WTC11 (cell line): ENCODE measurements around the gene NET1.

Experiments
- AFF4 ChIP-seq: sonication (generic); formaldehyde crosslinking; IDR thresholded peaks from 2 replicates; pipeline ENCODE4 v1.8.1; 2023; ENCODE audit warnings: mild to moderate bottlenecking, missing genetic modification reagents, borderline replicate concordance
- JUN ChIP-seq: sonication (generic); formaldehyde crosslinking; IDR thresholded peaks from 2 replicates; pipeline ENCODE4 v1.8.0; 2023; ENCODE audit warnings: mild to moderate bottlenecking, missing genetic modification reagents
- MAX ChIP-seq: sonication (generic); formaldehyde crosslinking; IDR thresholded peaks from 2 replicates; pipeline ENCODE4 v1.8.0; 2022; ENCODE audit warnings: mild to moderate bottlenecking, missing genetic modification reagents
- MXD4 ChIP-seq: fragments of 250-450 bp; sonication (Bioruptor Pico); IDR thresholded peaks from 2 replicates; pipeline ENCODE4 v1.8.0; 2021; ENCODE audit warnings: mild to moderate bottlenecking, moderate library complexity, borderline replicate concordance
- NFYB ChIP-seq: sonication (generic); formaldehyde crosslinking; conservative IDR thresholded peaks from 2 replicates; pipeline ENCODE4 v1.8.0; 2022; ENCODE audit warnings: low read depth, missing genetic modification reagents
- NR2C2 ChIP-seq: sonication (generic); formaldehyde crosslinking; IDR thresholded peaks from 2 replicates; pipeline ENCODE4 v1.8.0; 2022; ENCODE audit warnings: mild to moderate bottlenecking, missing genetic modification reagents
- SMAD4 ChIP-seq: sonication (generic); formaldehyde crosslinking; IDR thresholded peaks from 2 replicates; pipeline ENCODE4 v1.8.0; 2022; ENCODE audit warnings: mild to moderate bottlenecking, missing genetic modification reagents
- TEAD4 ChIP-seq: sonication (generic); formaldehyde crosslinking; IDR thresholded peaks from 2 replicates; pipeline ENCODE4 v1.8.0; 2022; ENCODE audit warnings: mild to moderate bottlenecking, missing genetic modification reagents
- ZNF281 ChIP-seq: sonication (generic); formaldehyde crosslinking; IDR thresholded peaks from 2 replicates; pipeline ENCODE4 v1.8.0; 2023; ENCODE audit warnings: mild to moderate bottlenecking, missing genetic modification reagents
- ZNF671 ChIP-seq: fragments of 250-450 bp; sonication (Bioruptor Pico); IDR thresholded peaks from 2 replicates; pipeline ENCODE4 v1.8.0; 2021; ENCODE audit warnings: mild to moderate bottlenecking
- TF ChIP-seq, protein P1 (sequence below): fragments of 200-600 bp; IDR thresholded peaks from 2 replicates; pipeline ENCODE4 v1.8.0; 2022; ENCODE audit warnings: antibody characterized with exemption
- TF ChIP-seq, protein P2 (sequence below): sonication (generic); formaldehyde crosslinking; IDR thresholded peaks from 2 replicates; pipeline ENCODE4 v1.8.1; 2022; ENCODE audit warnings: low read depth, mild to moderate bottlenecking, moderate library complexity, missing genetic modification reagents, borderline replicate concordance
- TF ChIP-seq, protein P3 (sequence below): sonication (generic); formaldehyde crosslinking; IDR thresholded peaks from 2 replicates; pipeline ENCODE4 v1.8.1; 2023; ENCODE audit warnings: mild to moderate bottlenecking, missing genetic modification reagents, moderate library complexity

DNA sequence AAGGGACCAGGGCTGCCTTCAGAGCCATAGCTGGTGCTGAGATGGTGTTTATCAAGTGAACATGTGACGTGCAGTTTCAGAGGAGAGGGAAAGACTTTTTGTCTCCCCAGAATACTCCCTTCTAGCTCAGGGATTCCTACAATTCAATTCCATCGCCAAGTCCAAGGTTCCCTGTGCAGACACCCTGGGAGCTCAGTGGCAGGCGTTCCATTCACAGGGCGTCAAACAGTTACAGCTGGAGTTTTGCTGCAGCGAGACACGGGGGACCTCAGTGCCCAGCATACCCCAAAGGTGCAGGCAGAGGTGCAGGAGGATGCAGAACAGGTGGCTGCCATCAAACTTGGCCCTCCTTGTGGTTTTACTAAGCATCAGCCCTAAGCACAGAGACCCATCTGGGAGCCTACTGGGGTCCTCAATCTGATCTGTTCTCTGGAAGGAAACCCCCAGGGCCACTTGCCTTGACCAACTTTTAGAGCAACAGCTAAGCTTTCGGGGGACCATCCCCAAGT, 87.9 kb downstream of the NET1 start:
- TF ChIP-seq ZNF671 (CRISPR knock-in tag): no peak
- TF ChIP-seq MAX (CRISPR knock-in tag): no peak
- no peak for TF ChIP-seq NFYB (CRISPR knock-in tag)
- no peak for TF ChIP-seq NR2C2 (CRISPR knock-in tag)
- TF ChIP-seq SMAD4 (CRISPR knock-in tag): no peak
- TF ChIP-seq JUN: no peak
- no peak for TF ChIP-seq AFF4
- TF ChIP-seq, protein P1, sequence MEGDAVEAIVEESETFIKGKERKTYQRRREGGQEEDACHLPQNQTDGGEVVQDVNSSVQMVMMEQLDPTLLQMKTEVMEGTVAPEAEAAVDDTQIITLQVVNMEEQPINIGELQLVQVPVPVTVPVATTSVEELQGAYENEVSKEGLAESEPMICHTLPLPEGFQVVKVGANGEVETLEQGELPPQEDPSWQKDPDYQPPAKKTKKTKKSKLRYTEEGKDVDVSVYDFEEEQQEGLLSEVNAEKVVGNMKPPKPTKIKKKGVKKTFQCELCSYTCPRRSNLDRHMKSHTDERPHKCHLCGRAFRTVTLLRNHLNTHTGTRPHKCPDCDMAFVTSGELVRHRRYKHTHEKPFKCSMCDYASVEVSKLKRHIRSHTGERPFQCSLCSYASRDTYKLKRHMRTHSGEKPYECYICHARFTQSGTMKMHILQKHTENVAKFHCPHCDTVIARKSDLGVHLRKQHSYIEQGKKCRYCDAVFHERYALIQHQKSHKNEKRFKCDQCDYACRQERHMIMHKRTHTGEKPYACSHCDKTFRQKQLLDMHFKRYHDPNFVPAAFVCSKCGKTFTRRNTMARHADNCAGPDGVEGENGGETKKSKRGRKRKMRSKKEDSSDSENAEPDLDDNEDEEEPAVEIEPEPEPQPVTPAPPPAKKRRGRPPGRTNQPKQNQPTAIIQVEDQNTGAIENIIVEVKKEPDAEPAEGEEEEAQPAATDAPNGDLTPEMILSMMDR: no peak
- no peak for TF ChIP-seq ZNF281
- TF ChIP-seq, protein P2, sequence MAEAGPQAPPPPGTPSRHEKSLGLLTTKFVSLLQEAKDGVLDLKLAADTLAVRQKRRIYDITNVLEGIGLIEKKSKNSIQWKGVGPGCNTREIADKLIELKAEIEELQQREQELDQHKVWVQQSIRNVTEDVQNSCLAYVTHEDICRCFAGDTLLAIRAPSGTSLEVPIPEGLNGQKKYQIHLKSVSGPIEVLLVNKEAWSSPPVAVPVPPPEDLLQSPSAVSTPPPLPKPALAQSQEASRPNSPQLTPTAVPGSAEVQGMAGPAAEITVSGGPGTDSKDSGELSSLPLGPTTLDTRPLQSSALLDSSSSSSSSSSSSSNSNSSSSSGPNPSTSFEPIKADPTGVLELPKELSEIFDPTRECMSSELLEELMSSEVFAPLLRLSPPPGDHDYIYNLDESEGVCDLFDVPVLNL (CRISPR knock-in tag): no peak
- TF ChIP-seq TEAD4: no peak
- TF ChIP-seq MXD4 (CRISPR knock-in tag): no peak
- TF ChIP-seq, protein P3, sequence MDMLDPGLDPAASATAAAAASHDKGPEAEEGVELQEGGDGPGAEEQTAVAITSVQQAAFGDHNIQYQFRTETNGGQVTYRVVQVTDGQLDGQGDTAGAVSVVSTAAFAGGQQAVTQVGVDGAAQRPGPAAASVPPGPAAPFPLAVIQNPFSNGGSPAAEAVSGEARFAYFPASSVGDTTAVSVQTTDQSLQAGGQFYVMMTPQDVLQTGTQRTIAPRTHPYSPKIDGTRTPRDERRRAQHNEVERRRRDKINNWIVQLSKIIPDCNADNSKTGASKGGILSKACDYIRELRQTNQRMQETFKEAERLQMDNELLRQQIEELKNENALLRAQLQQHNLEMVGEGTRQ (CRISPR knock-in tag): no peak
